ENCODE data around the gene MAGI1.

DNA sequence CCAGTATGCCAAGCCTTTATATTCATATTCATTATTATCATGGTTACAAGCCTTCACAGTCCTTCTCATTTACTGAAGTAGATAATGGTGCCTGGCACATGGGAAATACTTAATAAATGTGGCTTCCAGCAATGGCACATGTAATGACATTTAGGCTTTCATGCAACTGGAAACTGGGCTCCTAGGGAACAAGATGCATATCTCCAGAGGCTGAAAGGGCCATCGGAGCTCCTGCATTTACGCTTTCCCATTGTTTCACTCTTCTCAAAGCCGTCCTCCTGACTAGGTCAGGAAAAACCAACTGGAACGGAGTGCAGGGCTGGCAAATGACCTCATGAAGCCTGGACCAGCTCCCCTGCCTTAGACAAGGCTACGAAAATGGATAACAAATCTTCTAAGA lies 474.9 kb downstream of the MAGI1 start:
- no peak for TF ChIP-seq KAT7 (CRISPR knock-in tag; IDR thresholded peaks at IDR 0.05; ENCODE audit: borderline replicate concordance)
- no peak for TF ChIP-seq ETV6 (CRISPR knock-in tag; IDR thresholded peaks at IDR 0.05)
- no peak for TF ChIP-seq CTCF (IDR thresholded peaks at IDR 0.05)
- no peak for TF ChIP-seq ZMAT4 (CRISPR knock-in tag; IDR thresholded peaks at IDR 0.05)
- no peak for TF ChIP-seq OVOL2 (CRISPR knock-in tag; IDR thresholded peaks at IDR 0.05; ENCODE audit: borderline replicate concordance)
- no peak for TF ChIP-seq ATF1 (CRISPR knock-in tag; IDR thresholded peaks at IDR 0.05)

Data from WTC11 (cell line).